Activated gamma-delta T cell treated with Interleukin-2 at 50 U/mL for 16 hours (primary cell): ENCODE measurements around the gene C1D.

Source experiments
- DNase-seq: peaks from one replicate; pipeline ENCODE4 v3.0.0-alpha.2; 2020

Gene C1D

DNA sequence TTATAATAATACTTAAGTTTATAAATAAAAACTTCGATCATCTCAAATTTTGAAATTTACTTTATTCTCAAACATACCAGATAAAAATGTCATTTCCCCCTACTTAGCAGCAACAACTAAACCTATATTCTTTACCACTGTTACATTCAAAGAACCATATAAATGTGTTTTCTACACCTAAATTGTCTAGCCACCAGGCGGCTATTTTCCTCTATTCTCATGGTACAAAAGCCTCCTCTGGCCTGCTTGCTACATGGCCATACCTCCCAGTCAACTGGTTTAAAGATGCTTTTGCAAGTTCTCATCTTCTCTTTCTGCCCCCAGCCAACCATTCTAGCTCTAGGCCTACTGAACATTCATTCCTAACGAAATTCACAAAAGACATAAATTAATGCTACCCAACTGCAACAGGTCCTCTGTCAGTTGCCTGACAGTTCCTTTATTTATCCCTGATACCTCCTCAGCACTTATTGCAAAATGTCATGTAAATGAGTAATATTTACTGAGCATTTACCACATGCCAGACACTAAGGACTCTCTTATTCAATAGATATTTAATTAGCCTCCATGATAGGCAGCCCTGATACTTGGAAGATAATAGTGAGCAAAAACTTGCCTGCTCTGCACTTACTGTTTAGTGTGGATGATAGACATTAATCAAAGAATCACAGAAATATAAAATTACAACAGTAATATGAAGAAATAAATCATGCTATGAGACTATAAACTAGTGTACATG, 5.0 kb downstream of the C1D start:
- DNase-seq: no peak

GRCh38 chr2:68052717-68053422, 9.9 kb downstream of the C1D start:
- DNase-seq: no peak

GRCh38 chr2:68050353-68050752, 12.5 kb downstream of the C1D start:
- DNase-seq: no peak

DNA sequence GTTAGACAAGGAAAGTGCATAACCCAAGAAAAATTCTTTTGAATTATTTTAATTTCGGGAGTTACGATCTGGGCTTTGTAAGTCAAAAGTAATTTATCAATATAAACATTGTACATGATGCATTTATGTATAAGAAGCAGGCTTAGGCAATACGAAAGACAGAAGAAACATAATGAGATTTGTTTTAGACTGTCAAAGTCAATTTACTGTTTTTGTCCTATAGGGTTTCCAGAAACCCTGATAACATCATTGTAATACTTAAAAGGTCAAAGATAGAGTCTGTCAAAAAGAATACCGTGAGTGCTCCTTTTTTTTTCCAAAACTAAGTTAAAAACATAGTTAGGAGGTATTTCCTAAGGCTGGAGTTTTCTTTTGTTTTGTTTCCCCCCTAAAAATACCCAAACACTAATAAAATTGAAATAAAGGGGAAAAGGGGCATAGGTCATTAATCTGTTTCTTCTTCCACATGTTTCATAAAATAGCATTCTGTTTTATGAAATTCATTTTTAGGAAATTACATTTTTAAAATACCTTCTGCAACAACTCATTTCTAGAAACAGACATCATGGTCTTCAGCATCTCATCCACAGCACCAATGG, 16.1 kb downstream of the C1D start:
- DNase-seq: no peak

- no peak for DNase-seq
Measured at GRCh38 chr2:68046224-68046623, 16.6 kb downstream of the C1D start.

- no peak for DNase-seq
Measured at GRCh38 chr2:68045342-68045741, 17.5 kb downstream of the C1D start.

- no peak for DNase-seq
Measured at GRCh38 chr2:68044099-68044498, 18.7 kb downstream of the C1D start.

DNA sequence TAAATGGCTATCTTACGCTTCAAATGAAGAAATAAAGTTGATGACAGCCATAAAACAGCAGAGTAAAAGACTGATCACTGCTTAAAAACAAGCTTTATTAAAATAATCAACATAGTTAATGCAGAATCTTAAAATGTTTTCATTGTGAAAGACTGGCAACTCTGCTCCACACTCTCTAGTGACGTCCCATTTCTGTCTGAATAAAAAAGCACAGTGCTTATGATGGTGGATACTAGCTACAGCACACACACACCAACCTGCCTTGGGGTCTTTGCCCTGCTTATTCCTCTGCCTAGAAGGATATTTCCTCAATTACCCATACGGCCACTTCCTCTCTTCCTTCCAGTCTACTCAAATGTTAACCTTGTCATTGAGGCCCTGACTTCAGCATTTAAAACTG, 19.1 kb downstream of the C1D start:
- no peak for DNase-seq

DNA sequence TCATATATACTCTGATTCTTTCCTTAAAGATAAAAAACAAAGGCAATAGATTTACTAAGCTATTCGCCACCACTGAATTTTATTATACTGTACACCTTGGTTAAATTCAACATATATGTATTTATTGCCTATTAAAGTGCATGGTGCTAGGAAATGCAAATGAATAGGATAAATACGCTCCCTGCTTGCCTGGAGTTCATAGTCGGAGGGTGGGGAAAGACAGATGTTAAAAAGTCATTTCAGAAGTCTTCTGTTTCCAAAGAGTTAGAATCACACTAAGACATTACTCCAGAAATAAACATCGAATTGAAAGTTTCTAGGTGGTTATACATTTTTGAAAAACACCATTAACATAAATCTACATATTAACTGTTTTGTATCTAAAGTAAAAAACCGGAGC, 19.8 kb downstream of the C1D start:
- DNase-seq: no peak

DNA sequence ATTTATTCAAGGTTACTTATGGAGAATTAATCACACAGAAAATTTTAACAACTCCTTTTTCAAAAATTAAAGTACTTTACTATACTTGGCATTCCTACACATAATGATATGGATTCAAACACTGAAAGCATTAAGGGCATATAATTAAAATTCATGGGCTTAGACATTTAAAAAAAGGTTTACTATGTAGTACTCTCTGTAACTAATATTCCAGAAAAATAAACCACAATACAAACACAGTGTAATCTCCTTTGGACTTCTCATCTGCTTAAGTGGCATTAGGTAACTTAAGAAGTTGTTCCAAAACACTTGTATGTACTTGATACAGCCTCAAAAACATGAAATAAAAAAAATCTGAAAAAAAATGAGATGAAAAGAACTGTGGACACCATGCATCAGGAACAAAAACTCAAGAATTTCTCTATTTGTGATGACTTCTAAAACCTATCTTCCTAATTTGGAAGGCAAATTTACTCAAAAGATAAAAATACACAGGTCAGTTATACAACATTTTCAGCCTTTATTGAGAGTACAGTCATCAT, 21.0 kb downstream of the C1D start:
- no peak for DNase-seq

DNA sequence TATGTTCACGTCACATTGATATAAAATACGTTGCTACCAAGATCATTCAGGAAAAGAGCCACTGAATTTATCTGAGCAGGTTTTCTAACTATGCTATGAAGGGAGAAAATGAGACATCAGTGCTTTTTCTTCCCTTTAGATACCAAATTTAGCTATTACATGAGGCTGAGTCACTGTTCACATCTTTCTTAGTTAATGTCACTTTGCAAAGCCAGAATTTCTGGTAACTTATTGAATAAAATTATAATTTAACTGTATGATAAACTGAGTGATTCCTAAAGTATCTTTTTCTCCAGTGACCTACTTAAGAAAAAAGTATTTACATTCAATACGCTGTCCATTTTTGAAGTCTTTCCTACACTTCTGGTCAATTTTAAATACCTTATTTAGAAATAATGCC, 22.7 kb downstream of the C1D start:
- DNase-seq: no peak

DNA sequence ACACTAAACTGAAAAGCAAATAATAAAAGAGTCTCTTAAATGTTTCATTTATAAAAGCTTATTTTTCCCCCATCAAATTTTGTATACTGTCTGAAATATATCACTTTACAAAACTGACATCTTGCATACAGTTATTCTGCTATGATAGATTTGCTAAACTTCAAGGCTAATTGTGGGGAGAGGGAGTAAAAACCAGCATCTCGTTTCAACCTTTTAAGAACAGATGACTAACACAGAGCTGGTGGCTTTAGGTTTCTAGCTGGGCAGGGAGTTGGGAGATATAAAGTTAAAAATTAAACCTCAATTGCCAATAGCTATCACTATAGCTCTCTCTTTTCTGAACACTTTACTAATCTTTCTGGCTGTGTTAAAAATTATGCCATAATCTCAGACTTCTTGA, 23.5 kb downstream of the C1D start:
- no peak for DNase-seq

GRCh38 chr2:68032702-68033101, 30.1 kb downstream of the C1D start:
- DNase-seq: no peak

- DNase-seq: no peak
Measured at GRCh38 chr2:68031542-68032160, 31.2 kb downstream of the C1D start.

GRCh38 chr2:68031043-68031442, 31.8 kb downstream of the C1D start:
- no peak for DNase-seq

DNA sequence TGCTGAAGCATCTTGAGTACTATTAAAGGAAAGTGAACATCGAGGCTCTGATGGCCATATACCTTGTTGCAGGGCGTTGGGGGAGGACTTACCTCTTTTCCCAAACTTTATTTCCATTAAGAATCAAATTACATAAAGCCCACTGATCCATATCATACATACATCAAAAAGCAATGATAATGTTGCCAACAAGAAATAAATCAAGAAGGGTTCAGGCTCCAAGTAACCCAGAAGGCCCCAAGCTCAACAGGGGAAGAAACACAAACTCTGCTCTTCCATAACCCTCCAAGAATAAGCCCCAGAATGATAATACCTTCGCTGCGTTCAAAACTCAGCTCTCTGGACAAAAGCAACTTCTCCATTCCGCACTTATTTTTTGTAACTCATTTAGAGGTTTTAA, 32.3 kb downstream of the C1D start:
- DNase-seq: no peak

GRCh38 chr2:68027959-68028358, 34.8 kb downstream of the C1D start:
- no peak for DNase-seq

- no peak for DNase-seq
Measured at GRCh38 chr2:68024450-68024849, 38.4 kb downstream of the C1D start.

GRCh38 chr2:68023904-68024303, 38.9 kb downstream of the C1D start:
- DNase-seq: no peak

GRCh38 chr2:68018727-68019126, 44.1 kb downstream of the C1D start:
- DNase-seq: no peak

DNA sequence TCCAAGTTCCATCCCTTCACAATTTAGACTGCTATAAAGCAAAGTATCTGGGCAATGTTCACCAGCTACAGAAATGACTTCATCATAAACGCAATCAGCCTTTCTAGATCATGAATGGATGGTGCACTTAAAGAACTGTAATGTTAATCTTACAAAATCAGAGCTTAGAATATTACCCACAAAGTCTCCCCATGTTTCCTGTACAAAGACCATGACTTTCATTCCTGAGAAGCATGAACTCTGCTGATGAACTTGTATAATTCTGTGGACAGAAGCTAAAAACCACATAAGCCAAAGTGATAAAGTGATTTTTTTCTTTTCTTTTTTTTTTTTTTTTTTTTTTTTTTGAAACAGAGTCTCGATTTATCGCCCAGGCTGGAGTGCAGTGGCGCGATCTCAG, 53.3 kb downstream of the C1D start:
- no peak for DNase-seq

DNA sequence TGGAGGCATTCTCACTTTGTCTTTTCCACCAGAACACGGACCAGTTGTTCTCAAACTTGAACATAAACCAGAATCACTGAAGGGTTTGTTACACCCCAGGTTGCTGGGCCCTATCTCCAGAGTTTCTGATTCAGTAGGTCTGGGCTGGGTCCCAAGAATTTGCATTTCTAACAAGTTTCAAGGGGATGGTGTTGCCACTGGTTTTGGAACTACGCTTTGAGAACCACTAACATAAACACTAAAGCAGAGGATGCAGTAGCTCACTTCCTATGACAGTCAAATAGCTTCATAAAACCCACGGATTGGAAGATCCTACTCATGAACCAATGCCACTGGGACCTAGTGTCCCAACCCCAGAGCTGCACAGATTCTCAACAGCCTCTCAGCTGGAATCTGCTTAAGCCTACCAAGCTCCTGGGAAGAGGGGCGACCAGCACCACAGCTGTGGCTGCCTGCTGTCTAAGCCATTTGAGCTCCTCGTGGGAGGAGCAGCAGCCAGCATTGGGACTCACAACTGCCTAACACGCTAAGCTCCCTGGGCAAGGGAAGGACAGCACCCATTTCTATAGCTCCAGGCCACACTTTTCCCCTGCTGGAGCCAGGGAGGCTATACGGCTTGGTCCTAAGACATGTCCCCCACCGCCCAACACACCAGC, 62.5 kb downstream of the C1D start:
- DNase-seq: no peak

DNA sequence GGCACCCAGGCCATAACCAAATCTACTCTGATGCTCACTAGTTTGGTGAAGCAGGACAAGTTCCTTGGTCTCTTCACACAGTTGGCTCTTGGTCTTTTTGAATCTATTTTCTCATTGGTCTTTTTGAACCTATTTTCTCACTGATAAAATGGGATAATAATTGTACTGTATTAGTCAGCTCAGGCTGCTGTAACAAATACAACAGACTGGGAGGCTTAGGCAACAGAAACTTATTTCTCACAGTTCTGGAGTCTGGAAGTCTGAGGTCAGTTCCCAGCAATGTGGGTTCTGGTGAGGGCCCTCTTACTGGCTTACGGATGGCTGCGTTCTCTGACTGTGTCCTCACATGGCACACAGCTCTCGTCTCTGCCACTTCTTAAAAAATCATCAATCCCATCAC, 63.5 kb downstream of the C1D start:
- no peak for DNase-seq
